ENCODE results near the gene CDKN2B-AS1.

The CDKN2B-AS1 gene

GRCh38 chr9:22124263-22125011, 129.8 kb downstream of the CDKN2B-AS1 start:
- DNase-seq, result no peak

DNA sequence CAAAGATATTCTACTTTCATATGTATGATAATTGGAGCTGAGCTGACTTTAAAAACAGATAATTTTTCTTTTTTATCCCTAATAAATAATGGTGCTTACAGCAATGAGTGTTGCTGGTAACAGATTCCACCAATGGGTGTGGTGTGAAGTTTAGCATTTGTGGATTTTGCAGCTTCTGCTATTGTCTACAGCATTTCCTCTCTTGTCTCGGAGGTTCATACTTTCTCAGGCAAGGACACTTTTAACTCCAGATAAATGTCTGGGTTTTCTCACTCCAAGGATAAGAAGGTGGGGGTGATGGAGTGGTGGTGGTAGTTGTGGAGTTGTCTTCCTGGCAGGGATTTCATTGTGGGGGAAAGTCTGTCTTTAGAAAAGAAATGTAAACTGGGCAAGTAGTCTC, 134.5 kb downstream of the CDKN2B-AS1 start:
- no peak for DNase-seq

DNA sequence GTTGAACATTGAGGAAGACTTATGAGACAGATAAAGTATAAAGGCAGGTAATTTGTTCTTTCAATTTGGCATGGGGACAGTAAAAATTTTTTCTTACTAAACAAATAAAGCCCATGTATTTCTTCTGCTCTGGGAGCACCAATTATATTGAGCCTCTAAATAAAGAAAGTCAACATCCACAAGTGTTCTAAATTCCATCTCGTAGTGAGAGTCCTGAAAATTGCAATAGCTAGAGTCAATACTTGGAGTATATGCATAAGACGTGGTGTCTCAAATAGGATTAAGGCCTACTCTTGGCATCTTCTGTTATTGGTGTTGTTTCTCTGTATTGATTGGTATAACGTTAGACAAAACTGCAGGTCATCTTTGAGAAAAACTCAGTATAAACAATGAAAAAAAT, 135.0 kb downstream of the CDKN2B-AS1 start:
- no peak for DNase-seq

GRCh38 chr9:22131817-22132216, 137.2 kb downstream of the CDKN2B-AS1 start:
- no peak for DNase-seq

GRCh38 chr9:22134390-22134789, 139.8 kb downstream of the CDKN2B-AS1 start:
- DNase-seq, result no peak

GRCh38 chr9:22136461-22137096, 142.0 kb downstream of the CDKN2B-AS1 start:
- no peak for DNase-seq

- DNase-seq, result no peak
Measured at GRCh38 chr9:22138956-22139660, 144.5 kb downstream of the CDKN2B-AS1 start.

DNA sequence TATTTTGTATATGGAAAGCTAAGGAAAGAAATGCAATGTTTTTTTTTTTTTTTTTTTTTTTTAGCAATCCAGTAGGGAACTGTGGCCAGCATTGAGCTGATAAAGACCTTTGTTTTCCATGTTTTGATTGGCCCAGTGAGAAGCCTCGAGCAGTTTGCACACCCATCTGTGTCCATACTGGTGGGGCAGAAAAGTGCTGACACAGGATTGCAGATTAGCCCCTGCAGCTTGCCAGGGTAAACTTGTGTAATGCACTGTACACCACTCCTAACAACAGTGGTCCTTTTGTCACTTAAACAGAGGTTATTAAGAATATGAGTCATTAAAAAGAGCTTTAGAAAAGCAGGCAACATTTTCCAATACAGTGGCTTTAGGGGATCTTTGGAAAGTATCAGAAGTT, 147.3 kb downstream of the CDKN2B-AS1 start:
- no peak for DNase-seq

- no peak for DNase-seq
Measured at GRCh38 chr9:22142671-22143070, 148.1 kb downstream of the CDKN2B-AS1 start.

DNA sequence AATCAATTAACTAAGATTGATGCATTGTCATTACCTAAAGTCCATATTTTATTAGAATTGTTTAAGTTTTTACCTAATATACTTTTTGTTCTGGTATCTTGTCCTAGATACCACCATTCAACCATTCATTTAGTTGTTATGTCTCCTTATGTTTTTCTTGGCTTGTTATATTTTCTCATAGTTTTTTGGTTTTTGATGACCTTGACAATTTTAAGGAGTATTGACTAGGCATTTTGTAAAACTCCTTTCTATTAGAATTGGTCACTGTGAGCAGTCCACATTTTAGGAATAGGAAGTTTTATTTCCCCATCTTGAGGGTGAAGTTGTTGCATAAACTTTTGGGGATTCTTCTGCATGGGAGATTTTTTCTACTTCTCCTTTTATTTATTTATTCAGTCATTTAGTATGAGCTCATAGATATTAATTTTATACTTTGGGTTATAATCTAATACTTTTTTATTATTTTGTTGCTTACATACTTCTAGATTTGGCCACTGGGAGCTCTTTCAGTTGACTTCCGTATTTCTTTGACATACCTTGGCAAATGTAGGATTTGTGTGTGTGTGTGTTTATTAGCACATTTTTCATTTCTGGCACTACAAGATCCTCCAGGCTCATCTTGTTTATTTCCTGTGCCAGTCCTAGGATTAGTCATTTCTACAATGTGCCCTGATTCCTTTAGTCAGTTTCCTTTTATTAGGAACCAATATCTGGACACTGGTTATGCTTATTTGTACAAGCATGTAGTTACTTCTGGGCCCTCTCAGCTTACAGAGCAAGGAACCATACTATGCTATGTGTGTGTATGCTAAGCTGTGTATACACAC, 149.4 kb downstream of the CDKN2B-AS1 start:
- DNase-seq, result no peak

GRCh38 chr9:22146604-22147003, 152.0 kb downstream of the CDKN2B-AS1 start:
- DNase-seq, result no peak

DNA sequence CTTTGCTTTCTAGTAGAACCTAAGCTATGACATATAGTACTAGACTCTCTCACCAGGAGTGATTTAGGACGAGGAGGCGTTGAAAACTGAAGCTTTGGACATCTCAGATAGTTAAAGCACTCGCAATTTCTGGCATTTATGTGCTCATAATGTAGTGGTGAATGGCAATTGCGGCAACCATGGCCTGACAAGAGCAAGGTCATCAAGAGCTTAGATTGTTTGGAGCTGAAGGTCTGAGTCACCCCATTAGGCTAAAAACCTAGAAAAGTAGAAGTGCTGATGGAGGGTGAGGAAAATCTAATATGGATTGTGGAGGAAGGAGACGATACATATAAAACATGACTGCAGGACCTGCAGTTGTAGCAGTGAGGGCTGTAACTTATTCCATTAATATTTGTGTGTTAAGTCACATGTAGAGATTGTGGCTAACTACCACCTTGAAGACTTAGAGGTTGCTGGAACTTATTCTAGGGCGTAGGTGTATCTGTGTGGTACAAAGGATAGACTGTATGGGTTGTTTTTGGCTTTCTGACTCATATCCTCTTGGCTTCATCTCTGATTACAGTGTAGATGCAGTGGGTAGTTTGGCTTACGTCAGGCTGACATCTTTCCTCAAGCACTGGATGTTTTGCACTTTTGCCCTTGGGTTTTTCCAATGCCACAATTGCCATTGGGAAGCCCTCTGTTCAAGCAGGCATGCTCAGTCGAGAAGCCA, 153.4 kb downstream of the CDKN2B-AS1 start:
- DNase-seq, result peak; percentile 15

DNA sequence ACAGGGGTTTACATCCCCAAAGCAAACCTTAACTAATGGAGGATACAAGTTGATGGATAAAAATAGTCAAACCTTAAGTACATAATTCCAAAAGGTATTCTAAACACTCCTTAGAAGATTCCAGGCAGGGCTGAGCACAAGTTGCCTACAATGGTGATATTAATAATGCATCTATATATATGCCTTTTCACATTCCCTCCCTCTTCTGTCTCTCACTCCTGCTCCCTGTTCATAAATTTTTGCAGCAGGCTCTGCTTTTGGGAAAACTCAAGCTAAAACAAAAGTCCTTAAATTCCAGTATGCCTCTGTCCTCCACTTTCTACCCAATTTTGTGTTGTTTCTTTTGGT, 153.9 kb downstream of the CDKN2B-AS1 start:
- no peak for DNase-seq

DNA sequence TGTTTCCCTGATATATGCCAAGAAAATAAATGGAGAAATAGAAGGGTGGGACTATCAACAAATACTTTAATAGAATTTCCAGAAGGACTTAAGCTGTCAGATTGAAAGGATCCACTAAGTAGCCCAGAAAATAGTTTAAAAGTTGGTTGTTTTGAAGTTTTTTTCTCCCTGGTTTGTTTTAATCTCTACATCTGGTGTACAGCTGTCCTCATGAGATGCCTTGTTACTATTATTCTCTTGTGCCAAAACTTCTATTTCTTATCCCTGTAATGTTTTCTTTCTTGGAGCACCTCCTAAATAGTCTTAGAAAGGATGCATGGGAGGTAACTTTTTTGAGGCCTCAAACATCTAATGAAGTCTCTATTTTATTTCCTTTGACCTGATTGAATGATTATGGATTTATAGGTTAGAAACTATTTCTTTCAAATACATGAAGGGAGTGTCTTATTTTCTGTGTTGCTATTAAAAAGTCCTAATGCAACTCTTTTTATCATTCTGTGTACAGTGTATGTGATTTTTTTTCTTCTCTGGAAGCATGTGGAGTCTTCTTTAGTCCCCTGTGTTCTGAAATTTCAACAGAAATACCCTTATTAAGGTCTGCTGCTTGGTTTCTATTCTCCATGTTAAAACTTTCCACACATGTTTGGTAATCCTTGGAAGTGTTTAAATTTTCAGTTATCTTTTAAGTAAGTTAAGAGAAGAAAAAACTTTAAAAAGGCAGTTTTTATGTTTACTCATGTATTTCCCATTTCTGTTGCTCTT, 154.5 kb downstream of the CDKN2B-AS1 start:
- no peak for DNase-seq

DNA sequence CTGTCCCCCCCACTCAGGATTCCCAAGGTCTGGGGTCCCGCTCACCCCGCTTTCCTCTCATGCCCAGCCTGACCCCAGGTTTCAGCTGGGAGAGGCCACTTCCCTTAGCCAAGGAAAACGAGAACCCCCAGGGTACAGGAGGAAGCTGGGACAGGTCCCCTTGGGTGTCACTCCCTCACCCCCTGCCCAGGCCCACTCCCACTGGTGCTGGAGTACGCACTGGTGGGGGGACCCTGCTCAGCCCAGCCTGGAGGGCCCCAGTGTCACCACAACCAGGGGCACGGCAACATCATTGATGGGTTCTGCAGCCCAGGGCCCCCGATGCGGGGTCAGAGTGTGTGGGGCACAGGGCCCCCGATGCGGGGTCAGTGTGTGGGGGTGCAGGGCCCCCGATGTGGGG, 159.5 kb downstream of the CDKN2B-AS1 start:
- DNase-seq, result no peak

GRCh38 chr9:22156586-22156985, 162.0 kb downstream of the CDKN2B-AS1 start:
- no peak for DNase-seq

DNA sequence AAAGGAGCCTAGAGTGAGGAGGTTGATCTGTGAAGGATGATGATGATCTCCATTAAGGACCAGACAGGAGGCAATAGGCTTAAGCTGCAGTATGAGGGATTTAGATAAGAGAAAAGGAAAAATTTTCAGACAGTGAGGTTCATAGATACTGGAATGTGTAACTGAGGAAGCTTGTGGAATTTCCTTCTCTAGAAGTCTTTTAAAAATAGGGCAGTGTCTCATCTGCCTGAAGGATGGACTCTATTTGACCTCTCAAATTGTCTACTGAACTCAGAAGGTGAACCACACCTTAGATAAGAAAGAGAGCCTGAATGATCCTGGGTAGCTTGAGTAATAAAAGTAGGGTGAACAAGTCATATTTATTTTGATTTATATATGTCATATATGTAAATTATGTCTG, 162.7 kb downstream of the CDKN2B-AS1 start:
- no peak for DNase-seq

DNA sequence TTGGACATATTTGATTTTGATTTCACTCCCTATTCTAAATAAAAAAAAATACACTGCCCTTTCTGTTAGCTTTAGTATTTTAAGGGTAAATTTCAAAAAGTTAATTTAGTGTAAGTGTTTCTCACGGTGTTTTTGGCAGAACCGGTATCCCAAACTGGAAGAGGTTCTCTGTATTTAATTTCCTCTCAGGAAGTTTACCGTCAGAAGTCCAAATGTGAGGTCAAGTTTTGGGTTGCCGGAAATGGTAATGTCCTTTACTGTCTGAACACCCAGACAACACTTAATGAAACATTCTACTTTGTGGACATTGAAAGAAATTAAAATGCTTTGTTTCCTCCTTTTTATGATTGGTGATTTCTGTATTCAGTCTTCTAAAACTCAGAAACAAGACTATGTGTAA, 163.2 kb downstream of the CDKN2B-AS1 start:
- no peak for DNase-seq

GRCh38 chr9:22158271-22158670, 163.7 kb downstream of the CDKN2B-AS1 start:
- no peak for DNase-seq

- DNase-seq, result no peak
Measured at GRCh38 chr9:22158927-22159346, 164.3 kb downstream of the CDKN2B-AS1 start.

DNA sequence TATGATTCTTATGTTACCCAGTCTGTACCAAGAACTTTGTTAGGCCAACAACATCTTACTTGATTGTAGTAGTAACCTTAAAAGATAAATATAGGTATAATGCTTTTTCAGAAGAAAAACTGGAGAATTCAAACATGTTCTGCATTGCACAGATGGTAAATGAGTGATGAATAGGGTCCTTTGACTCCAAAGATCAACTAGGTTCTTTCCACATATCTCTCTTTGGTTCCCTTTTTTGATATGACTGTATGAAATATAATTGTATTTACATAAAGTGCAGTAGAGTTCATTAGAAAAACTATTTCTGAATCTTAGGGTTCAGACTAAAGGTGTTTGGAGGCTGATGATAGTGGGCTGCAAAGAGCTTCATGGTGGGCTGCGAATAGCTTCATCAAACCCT, 165.0 kb downstream of the CDKN2B-AS1 start:
- no peak for DNase-seq

DNA sequence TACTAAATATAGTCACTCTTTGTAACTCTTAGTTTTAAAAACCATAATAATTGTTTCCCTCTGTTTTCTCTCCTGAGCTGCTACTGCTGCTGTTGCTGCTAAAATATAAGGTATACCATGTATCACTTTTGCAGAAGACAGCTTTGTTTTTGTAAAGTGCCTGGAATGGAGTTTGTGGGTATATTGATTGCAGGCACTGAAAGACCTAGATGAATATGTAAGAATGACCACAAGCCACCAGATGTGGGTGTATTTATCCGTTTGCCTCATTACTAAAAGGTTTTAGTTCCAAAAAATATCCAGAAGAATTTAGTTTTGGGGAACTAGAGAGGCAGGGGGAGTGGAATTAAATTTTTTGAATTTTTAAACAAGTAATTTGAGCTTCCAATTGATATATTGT, 165.6 kb downstream of the CDKN2B-AS1 start:
- no peak for DNase-seq
